Breast epithelium (tissue), 3 donors: ENCODE measurements around the gene KIF22.

ENCODE experiments used
- CTCF ChIP-seq, 3 donors: fragments of 450-650 bp; IDR thresholded peaks; one replicate each; pipeline ENCODE4 v1.5.1; 2016 to 2017; ENCODE audit warnings: antibody characterized with exemption in 3 of 3, mild to moderate bottlenecking in 3 of 3, moderate library complexity in 3 of 3
- POLR2A ChIP-seq: fragments of 450-650 bp; IDR thresholded peaks from one replicate; pipeline ENCODE4 v1.6.1; 2016; ENCODE audit warnings: antibody characterized with exemption, mild to moderate bottlenecking, moderate library complexity
- POLR2AphosphoS5 ChIP-seq, 3 donors: sonication (generic); formaldehyde crosslinking; IDR thresholded peaks; one replicate each; pipeline ENCODE4 v1.6.1; 2017; ENCODE audit warnings: antibody characterized with exemption in 3 of 3

DNA sequence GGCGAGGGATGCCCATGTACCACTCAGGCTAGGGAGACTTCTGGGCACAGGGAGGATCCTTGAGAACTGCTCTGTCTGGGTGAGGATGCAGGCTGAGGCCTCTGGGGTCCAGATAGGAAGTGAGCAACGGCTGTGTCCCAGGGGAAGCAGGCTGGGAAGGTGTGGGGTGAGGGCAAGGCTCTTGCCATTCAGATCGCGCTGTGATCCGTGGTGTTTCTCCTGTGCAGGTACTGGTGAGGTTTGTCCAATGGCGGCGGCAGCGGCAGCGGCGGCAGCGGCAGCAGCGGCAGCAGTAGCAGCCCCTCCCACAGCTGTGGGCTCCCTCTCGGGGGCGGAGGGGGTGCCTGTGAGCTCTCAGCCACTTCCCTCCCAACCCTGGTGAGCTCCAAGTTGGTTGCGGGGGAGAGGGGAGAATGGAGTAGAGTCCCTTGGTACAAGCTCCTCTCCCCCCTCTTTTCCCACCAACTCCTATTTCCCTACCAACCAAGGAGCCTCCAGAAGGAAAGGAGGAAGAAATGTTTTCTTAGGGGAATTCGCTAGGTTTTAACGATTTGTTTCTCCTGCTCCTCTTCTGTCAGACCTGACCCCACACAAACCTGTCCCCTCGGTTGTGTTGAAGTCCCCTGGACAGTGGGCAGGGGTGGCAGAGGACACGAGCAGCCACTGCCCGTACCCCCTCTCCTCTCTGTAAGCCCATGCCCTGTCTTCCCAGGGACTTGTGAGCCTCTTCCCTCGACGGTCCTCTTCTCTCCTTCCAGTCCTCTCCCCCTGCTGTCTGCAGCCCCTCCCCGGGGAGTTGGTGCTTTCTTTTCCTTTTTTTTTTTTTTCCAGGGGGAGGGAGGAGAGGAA, 19.5 kb downstream of the KIF22 start:
- no peak for TF ChIP-seq POLR2A
- no peak for TF ChIP-seq CTCF (IDR thresholded peaks at IDR 0.05)
- TF ChIP-seq POLR2AphosphoS5 (IDR thresholded peaks at IDR 0.05): no peak
